Ovary (tissue), 9 donors: Measurements from ENCODE around the gene ADAMTS2. TPM values are rescaled to one million over a fixed set of nuclear protein-coding genes. Genes with fewer than 3 reads are reported as not detected.
A peak's percentile ranks its signal among the peaks of the same experiment; 100 is the strongest.

Experiments used
- DNase-seq, 5 donors: peaks; one replicate each; pipeline ENCODE4 v3.0.0-alpha.2; 2019 to 2020
- H3K27ac ChIP-seq, 2 donors: fragments of 200-600 bp; one replicate each; pipeline versions ENCODE4 v1.5.1 to v1.8.0; 2019 to 2022
- H3K27me3 ChIP-seq: fragments of 200-600 bp; one replicate; pipeline ENCODE4 v1.8.0; 2022
- H3K36me3 ChIP-seq: fragments of 200-600 bp; sonication (generic); one replicate; pipeline ENCODE4 v1.5.1; 2019
- H3K4me1 ChIP-seq: one replicate; pipeline ENCODE4 v1.8.1; 2013; ENCODE audit warnings: mild to moderate bottlenecking, moderate library complexity; ENCODE audit not compliant: insufficient read depth
- H3K4me3 ChIP-seq: fragments of 200-600 bp; sonication (generic); one replicate; pipeline ENCODE4 v1.5.1; 2017
- H3K9me3 ChIP-seq, 2 donors: fragments of 200-600 bp in 1 of 2; sonication (generic) in 1 of 2; one replicate each; pipeline versions ENCODE4 v1.5.1 to v1.8.1; 2013 to 2019; ENCODE audit warnings: mild to moderate bottlenecking in 1 of 2, moderate library complexity in 1 of 2
- EP300 ChIP-seq: sonication (generic); formaldehyde crosslinking; IDR thresholded peaks from one replicate; pipeline ENCODE4 v1.6.1; 2017; ENCODE audit warnings: antibody characterized with exemption
- POLR2A ChIP-seq: fragments of 450-650 bp; IDR thresholded peaks from one replicate; pipeline ENCODE4 v1.6.1; 2017; ENCODE audit warnings: antibody characterized with exemption, mild to moderate bottlenecking, moderate library complexity
- WGBS, 3 donors: extraction: QIAGEN DNeasy Blood & Tissue Kit in 1 of 3; methylation state at CpG; one replicate each; pipeline versions ENCODE4 v1.1.5 to v1.1.7; 2013 to 2017; 5-methylcytosine and 5-hydroxymethylcytosine counted together
- intact Hi-C, 4 donors: fragments of 100-400 bp; cut with DNase I; formaldehyde crosslinking; loops; one replicate each; pipeline versions ENCODE4 v1.11.0 to v1.15.1; 2022 to 2023
- polyA plus RNA-seq, 2 donors: library from polyadenylated mRNA; stranded (reverse); fragments of 200-250 nt in 1 of 2; fragments of 350-450 nt in 1 of 2; fragmentation: Illumina TruSeq in 1 of 2; extraction: RNeasy Lipid Tissue Mini Kit (QIAGEN cat#74804) in 1 of 2; gene quantifications; one replicate each; pipeline ENCODE4 v1.2.3, GENCODE V29; 2013 to 2014
- total RNA-seq, 7 donors: library from RNA; depleted of rRNA in 2 of 7; stranded (reverse); fragments of >200 nt in 2 of 7; fragmentation: NEBNext Ultra II Directional in 3 of 7; extraction: Animal tissue kit (Norgen Biotek cat#: 25700) in 3 of 7; gene quantifications; one replicate each; pipeline versions ENCODE4 v1.1.0 to v1.2.4, GENCODE V29; 2016 to 2023
- TF ChIP-seq, protein P1 (sequence below), 3 donors: fragments of 450-650 bp in 2 of 3; fragments of 200-600 bp in 1 of 3; IDR thresholded peaks; one replicate each; pipeline versions ENCODE4 v1.5.1 to v1.8.0; 2016 to 2022; ENCODE audit warnings: antibody characterized with exemption in 3 of 3, mild to moderate bottlenecking in 1 of 3
- donor health status: DM: no; HTN: no; CAD: no; lungs with moderate emphysema.
- donor health status: DM: no; HTN: no; CAD: no.
- donor health status: Bipolar disorder and iron deficiency.
- donor health status: DM: yes; HTN: yes; CAD: no.
- donor health status: DM: no; HTN: no; CAD: no.
- donor health status: DM: yes; HTN: yes; CAD: no.

The ADAMTS2 gene
- total and polyA plus RNA-seq, 9 donors: 7.9 to 31.8 (median 11.5) TPM

DNA sequence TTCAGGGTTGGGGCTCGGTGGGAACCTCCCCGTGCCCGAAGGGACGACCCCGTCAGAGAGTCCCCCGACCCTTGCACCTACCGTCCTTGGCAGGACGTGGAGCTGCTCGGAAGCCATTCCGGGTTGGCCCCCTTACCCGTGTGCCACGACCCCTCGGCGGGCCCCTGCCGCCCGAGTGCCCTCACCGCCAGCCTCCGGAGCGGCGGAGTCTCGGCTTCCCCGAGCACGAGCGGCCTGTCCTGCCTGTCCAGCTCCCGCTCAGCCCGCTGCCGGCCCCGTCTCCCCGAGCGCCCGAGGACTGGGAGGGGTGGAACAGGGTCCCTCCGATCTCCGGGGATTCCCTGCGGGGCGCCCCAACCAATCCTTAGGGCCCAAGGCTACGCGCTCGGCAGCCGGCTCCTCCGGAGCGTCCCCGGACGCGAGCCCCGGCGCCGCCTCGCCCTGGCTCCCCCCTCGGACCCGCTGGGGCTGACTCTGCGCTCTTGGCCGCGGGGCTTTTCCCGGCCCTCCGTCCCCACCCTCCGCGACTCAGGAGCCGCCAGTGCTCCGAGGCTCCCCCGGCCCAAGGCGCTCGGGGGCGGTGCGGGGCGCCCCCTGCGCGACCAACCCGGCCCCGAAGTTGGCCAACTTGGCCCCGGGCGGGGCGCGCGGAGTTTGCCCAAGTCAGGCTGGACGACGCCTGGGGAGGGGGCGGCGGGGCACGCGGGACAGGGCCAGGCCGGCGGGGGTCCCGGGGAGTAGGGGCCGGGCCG lies 654 bp downstream of the ADAMTS2 start:
- Histone ChIP-seq H3K36me3 (no peaks in the 10 kb centered on the region), H3K4me3 (peak overlapping the region; percentile 55), H3K4me1 (peaks cover 14% of the 10 kb centered on the region), H3K27me3 (no peaks in the 10 kb centered on the region), H3K9me3 (no peaks in the 10 kb centered on the region), H3K27ac (peak overlapping the region; percentile 47 to 61)
- WGBS, 3 donors: 0 to 1% (median 1%) methylated on average over 39 to 85 of the region's 85 CpGs
- intact Hi-C loops: loop anchor here (2.0 to 10.0 kb wide), 6 partner anchors 77 to 487 kb away; partner anchors contain the start of gene ZNF354B (in 1 of the 4)
- peak; percentile 32 to 63 (median 49) for DNase-seq
- TF ChIP-seq POLR2A (no peak), EP300 (no peak)
- TF ChIP-seq, protein P1, sequence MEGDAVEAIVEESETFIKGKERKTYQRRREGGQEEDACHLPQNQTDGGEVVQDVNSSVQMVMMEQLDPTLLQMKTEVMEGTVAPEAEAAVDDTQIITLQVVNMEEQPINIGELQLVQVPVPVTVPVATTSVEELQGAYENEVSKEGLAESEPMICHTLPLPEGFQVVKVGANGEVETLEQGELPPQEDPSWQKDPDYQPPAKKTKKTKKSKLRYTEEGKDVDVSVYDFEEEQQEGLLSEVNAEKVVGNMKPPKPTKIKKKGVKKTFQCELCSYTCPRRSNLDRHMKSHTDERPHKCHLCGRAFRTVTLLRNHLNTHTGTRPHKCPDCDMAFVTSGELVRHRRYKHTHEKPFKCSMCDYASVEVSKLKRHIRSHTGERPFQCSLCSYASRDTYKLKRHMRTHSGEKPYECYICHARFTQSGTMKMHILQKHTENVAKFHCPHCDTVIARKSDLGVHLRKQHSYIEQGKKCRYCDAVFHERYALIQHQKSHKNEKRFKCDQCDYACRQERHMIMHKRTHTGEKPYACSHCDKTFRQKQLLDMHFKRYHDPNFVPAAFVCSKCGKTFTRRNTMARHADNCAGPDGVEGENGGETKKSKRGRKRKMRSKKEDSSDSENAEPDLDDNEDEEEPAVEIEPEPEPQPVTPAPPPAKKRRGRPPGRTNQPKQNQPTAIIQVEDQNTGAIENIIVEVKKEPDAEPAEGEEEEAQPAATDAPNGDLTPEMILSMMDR (IDR thresholded peaks at IDR 0.05): no peak

DNA sequence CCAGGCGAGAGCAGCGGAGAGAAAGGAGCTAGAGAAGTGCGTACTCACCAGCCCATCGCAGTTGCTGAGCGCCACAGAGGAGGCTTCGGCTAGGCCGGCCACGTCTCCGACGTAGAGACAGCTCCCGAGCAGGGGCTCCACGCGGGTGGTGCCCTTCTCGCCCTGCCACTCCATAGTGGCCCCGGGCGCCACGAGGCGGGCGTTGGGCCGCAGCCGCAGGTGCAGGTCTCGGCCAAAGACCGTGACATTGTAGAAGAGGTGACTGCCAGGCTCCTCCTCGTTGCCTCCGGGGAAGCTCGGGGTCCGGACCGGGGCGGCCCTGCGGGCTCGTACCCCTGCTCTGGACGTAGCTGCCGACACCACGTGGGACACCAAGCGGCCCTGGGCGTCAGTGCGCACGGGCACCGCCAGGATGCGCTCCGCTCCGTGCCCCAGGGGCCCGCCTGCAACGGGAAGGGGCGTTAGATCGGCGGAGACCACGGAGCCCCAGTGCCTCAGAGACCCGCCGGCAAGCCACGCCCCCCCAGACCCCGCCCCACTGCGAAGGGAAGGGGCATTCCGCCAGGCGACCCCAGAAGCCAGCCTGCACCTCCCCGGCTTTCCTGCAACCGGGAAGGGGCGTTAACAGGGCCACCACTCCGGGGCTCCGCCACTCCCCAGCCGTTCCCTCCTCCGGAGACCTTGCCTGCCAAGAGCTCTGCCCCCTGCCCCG lies 1.4 kb downstream of the ADAMTS2 start:
- H3K4me1 ChIP-seq: peaks cover 14% of the 10 kb centered on the region
- peak overlapping the region; percentile 55 for H3K4me3 ChIP-seq
- H3K9me3 ChIP-seq: no peaks in the 10 kb centered on the region
- peak; percentile 28 to 77 (median 55) for DNase-seq
- H3K27me3 ChIP-seq: no peaks in the 10 kb centered on the region
- no peaks in the 10 kb centered on the region for H3K36me3 ChIP-seq
- TF ChIP-seq POLR2A (no peak), EP300 (no peak)
- TF ChIP-seq, protein P1 (IDR thresholded peaks at IDR 0.05): peak in 2 of 3 donors; percentile 50 to 59
- 1 to 6% (median 4%) methylated on average over 38 to 63 of the region's 63 CpGs for WGBS, 3 donors
- no peak overlapping the region for H3K27ac ChIP-seq
- intact Hi-C loops: loop anchor here in 3 of 4 donors (2.0 to 10.0 kb wide), 5 partner anchors 77 to 177 kb away; no protein-coding TSS in a partner anchor

DNA sequence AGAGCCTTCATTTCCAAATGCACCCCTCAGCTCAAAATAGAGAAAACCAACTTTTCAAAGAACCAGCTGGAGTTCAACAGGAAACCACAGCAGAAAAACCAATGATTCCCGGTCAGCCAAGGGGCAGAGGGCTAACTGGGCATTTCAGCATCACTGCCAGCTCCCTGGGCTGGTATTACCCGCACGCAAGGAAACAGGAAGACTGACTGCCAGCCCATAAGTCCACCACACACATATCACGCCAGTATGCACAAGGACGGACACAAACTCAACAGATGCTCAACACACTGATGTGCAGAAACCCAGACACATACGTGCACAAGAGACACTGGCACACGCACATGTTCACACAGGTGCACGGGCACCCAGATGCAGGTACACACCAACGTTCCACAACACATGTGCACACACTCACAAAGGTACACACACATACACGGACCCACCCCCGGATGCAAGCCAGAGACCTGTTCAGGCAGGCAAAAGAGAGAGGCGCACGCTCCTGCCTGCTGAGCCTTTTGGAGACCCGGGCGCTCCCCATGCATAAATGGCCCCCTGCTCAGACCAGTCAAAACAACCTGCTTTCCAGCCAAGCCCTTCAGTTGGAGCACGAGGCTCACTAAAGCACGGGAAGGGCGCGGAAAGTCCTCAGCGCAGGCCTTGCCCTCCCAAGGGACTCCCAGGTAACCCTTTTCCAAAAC lies 2.1 kb downstream of the ADAMTS2 start:
- no peak overlapping the region for H3K27ac ChIP-seq
- intact Hi-C loops: loop anchor here in 3 of 4 donors (2.0 to 10.0 kb wide), 4 partner anchors 76 to 176 kb away; no protein-coding TSS in a partner anchor
- no peaks in the 10 kb centered on the region for H3K36me3 ChIP-seq
- H3K4me3 ChIP-seq: peak overlapping the region; percentile 55
- H3K9me3 ChIP-seq: no peaks in the 10 kb centered on the region
- no peaks in the 10 kb centered on the region for H3K27me3 ChIP-seq
- peaks cover 14% of the 10 kb centered on the region for H3K4me1 ChIP-seq
- TF ChIP-seq, protein P1 (IDR thresholded peaks at IDR 0.05): no peak
- TF ChIP-seq EP300: no peak
- TF ChIP-seq POLR2A: no peak
- no peak for DNase-seq
- WGBS, 3 donors: 34 to 39% (median 35%) methylated on average over 16 to 20 of the region's 20 CpGs

DNA sequence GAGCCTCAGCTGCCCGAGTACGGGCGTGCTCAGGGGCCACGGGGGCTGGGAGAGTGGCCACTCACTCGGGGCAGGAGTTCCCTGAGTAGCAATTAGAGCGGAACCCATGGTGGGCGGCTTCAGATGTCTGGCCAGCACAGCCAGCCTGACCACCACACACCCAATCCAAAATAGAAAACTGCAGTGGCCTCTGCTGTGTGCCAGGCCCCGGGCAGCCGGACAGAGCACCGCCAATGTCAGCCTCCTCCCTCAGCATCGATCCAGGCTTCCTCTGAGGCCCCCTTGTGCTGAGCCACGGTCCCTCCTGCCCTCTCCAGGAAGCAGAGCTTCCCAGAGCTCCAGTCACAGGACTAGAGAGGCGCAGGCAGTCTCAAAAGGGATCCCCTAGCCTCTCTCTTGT lies 2.7 kb downstream of the ADAMTS2 start:
- Histone ChIP-seq H3K27ac (no peak overlapping the region), H3K27me3 (no peaks in the 10 kb centered on the region), H3K9me3 (no peaks in the 10 kb centered on the region), H3K4me3 (no peak overlapping the region), H3K36me3 (no peaks in the 10 kb centered on the region), H3K4me1 (peaks cover 14% of the 10 kb centered on the region)
- 32 to 42% (median 41%) methylated on average over 13 of the region's 13 CpGs for WGBS, 3 donors
- peak in 3 of 5 donors; percentile 41 to 55 (median 54) for DNase-seq
- TF ChIP-seq, protein P1 (IDR thresholded peaks at IDR 0.05): no peak
- TF ChIP-seq POLR2A: no peak
- TF ChIP-seq EP300: no peak
- intact Hi-C loops: loop anchor here in 3 of 4 donors (2.0 to 10.0 kb wide), 4 partner anchors 75 to 176 kb away; no protein-coding TSS in a partner anchor
